ENCODE results near the gene CRIP2. TPM values are rescaled to one million over a fixed set of nuclear protein-coding genes. Genes with fewer than 3 reads are reported as not detected.
A peak's percentile ranks its signal among the peaks of the same experiment; 100 is the strongest.

The CRIP2 gene
- total and polyA plus RNA-seq, 9 of the 15 experiments (the other 6 are each of a cell fraction or from before 2014, with no cell fraction given) = 0.18 to 2.0 (median 0.69) TPM; not detected in 1

- TF ChIP-seq SRF (CRISPR knock-in tag; IDR thresholded peaks at IDR 0.05) (0 out of 4 replicates have a peak, but pooled peaks of 1 of the 2 experiments have one; percentile 40), POLR2B (IDR thresholded peaks at IDR 0.05; ENCODE audit: low read depth, partially characterized antibody) (peak; percentile 46), TAF7 (tag; IDR thresholded peaks at IDR 0.05) (no peak; the same call in 1 of the 2 replicates), HDGF (IDR thresholded peaks at IDR 0.05) (peak; percentile 44; the same call in 1 of the 2 replicates), YY1 (IDR thresholded peaks at IDR 0.05; ENCODE audit: borderline replicate concordance in 1 of 3, control insufficient read depth in 1 of 3, extremely low read depth in 1 of 3, insufficient read depth in 3 of 3, insufficient read length in 1 of 3, insufficient replicate concordance in 2 of 3, low read depth in 1 of 3, low read length in 2 of 3) (peak in 2 of 3 experiments; percentile 56 to 80), E2F1 (CRISPR knock-in tag; IDR thresholded peaks at IDR 0.05) (no peak), LCOR (CRISPR knock-in tag; IDR thresholded peaks at IDR 0.05) (peak; percentile 46; the same call in 1 of the 2 replicates), KDM1A (IDR thresholded peaks at IDR 0.05) (no peak), RAD21 (CRISPR knock-in tag; conservative IDR thresholded peaks at IDR 0.05 in 1 of 2, IDR thresholded peaks at IDR 0.05 in 1 of 2) (peak; percentile 39 to 68; a peak in 3 of 4 replicates), EGR1 (conservative IDR thresholded peaks at IDR 0.05) (peak; percentile 52; the same call in 1 of the 2 replicates), ZNF398 (CRISPR knock-in tag; IDR thresholded peaks at IDR 0.05) (no peak), MTA3 (IDR thresholded peaks at IDR 0.05; ENCODE audit: borderline replicate concordance) (peak; percentile 71; the same call in 1 of the 2 replicates), NEUROD1 (IDR thresholded peaks at IDR 0.05; ENCODE audit: borderline replicate concordance, low read depth, low read length, partially characterized antibody) (peak; percentile 29), SIRT6 (IDR thresholded peaks at IDR 0.05; ENCODE audit: low read depth, low read length) (no peak)
- TF ChIP-seq, protein P1, sequence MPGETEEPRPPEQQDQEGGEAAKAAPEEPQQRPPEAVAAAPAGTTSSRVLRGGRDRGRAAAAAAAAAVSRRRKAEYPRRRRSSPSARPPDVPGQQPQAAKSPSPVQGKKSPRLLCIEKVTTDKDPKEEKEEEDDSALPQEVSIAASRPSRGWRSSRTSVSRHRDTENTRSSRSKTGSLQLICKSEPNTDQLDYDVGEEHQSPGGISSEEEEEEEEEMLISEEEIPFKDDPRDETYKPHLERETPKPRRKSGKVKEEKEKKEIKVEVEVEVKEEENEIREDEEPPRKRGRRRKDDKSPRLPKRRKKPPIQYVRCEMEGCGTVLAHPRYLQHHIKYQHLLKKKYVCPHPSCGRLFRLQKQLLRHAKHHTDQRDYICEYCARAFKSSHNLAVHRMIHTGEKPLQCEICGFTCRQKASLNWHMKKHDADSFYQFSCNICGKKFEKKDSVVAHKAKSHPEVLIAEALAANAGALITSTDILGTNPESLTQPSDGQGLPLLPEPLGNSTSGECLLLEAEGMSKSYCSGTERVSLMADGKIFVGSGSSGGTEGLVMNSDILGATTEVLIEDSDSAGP (CRISPR knock-in tag; IDR thresholded peaks at IDR 0.05) = peak; percentile 31; the same call in 1 of the 2 replicates
- TF ChIP-seq, protein P2, sequence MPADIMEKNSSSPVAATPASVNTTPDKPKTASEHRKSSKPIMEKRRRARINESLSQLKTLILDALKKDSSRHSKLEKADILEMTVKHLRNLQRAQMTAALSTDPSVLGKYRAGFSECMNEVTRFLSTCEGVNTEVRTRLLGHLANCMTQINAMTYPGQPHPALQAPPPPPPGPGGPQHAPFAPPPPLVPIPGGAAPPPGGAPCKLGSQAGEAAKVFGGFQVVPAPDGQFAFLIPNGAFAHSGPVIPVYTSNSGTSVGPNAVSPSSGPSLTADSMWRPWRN (IDR thresholded peaks at IDR 0.05; ENCODE audit: low read depth) = no peak
Observed at GRCh38 chr14:105480807-105481801, 6.5 kb downstream of the CRIP2 start (continued).
